OCI-LY1 (cell line): ENCODE measurements around the gene SLC30A4.

Experiments
- H2AFZ ChIP-seq: fragments of 200-600 bp; sonication (generic), shearing (Covaris generic); 2 replicates; pipeline ENCODE4 v1.6.0; 2014; ENCODE audit warnings: antibody characterized with exemption, mild to moderate bottlenecking, low read length
- H3F3A ChIP-seq: fragments of 200-600 bp; sonication (generic), shearing (Covaris generic); 2 replicates; pipeline ENCODE4 v1.6.0; 2014; ENCODE audit warnings: mild to moderate bottlenecking, antibody characterized with exemption, low read length, moderate library complexity; ENCODE audit not compliant: insufficient read depth
- H3K27ac ChIP-seq: fragments of 200-600 bp; sonication (generic); 2 replicates; pipeline ENCODE4 v1.5.1; 2014; ENCODE audit warnings: low read length, mixed run types, mild to moderate bottlenecking, low read depth; ENCODE audit not compliant: poor library complexity, severe bottlenecking
- H3K27me3 ChIP-seq: fragments of 200-600 bp; sonication (generic); 2 replicates; pipeline ENCODE4 v1.6.0; 2014; ENCODE audit warnings: antibody characterized with exemption, mild to moderate bottlenecking, low read length, moderate library complexity; ENCODE audit not compliant: insufficient read depth
- H3K36me3 ChIP-seq: fragments of 200-600 bp; sonication (generic); 2 replicates; pipeline ENCODE4 v1.6.1; 2014; ENCODE audit warnings: mild to moderate bottlenecking, antibody characterized with exemption, low read length, moderate library complexity, mixed read lengths; ENCODE audit not compliant: insufficient read depth
- H3K4me1 ChIP-seq: fragments of 200-600 bp; sonication (generic); 2 replicates; pipeline ENCODE4 v1.5.1; 2014; ENCODE audit warnings: mild to moderate bottlenecking, low read length, moderate library complexity; ENCODE audit not compliant: insufficient read depth, severe bottlenecking
- H3K4me2 ChIP-seq: fragments of 200-600 bp; sonication (generic), shearing (Covaris generic); 2 replicates; pipeline ENCODE4 v1.6.1; 2014; ENCODE audit warnings: low read length
- H3K4me3 ChIP-seq: fragments of 200-600 bp; sonication (generic); 2 replicates; pipeline ENCODE4 v1.5.1; 2014; ENCODE audit warnings: low read length, low read depth, mild to moderate bottlenecking, mixed read lengths; ENCODE audit not compliant: poor library complexity, severe bottlenecking
- H3K79me2 ChIP-seq: fragments of 200-600 bp; shearing (Covaris generic); 2 replicates; pipeline ENCODE4 v1.6.1; 2016; ENCODE audit warnings: mixed run types, low read length, mixed read lengths; ENCODE audit not compliant: insufficient read depth
- H3K9ac ChIP-seq: fragments of 200-600 bp; sonication (generic), shearing (Covaris generic); 2 replicates; pipeline ENCODE4 v1.6.1; 2014; ENCODE audit warnings: mild to moderate bottlenecking, low read length, mixed read lengths
- H3K9me2 ChIP-seq: fragments of 200-600 bp; sonication (generic), shearing (Covaris generic); 2 replicates; pipeline ENCODE4 v1.6.1; 2014; ENCODE audit warnings: low read depth, mild to moderate bottlenecking, low read length, mixed read lengths
- H3K9me3 ChIP-seq: fragments of 200-600 bp; shearing (Covaris generic); 2 replicates; pipeline ENCODE4 v1.6.1; 2014; ENCODE audit warnings: low read length, mixed read lengths
- H4K20me1 ChIP-seq: fragments of 200-600 bp; sonication (generic), shearing (Covaris generic); 2 replicates; pipeline ENCODE4 v1.6.0; 2016; ENCODE audit warnings: mild to moderate bottlenecking, low read length; ENCODE audit not compliant: insufficient read depth
- CTCF ChIP-seq: fragments of 200-600 bp; sonication (generic), shearing (Covaris generic); IDR thresholded peaks from 2 replicates; pipeline ENCODE4 v1.5.1; 2017; ENCODE audit warnings: mild to moderate bottlenecking, antibody characterized with exemption, low read length, moderate library complexity, mixed read lengths
- EZH2 ChIP-seq: fragments of 200-600 bp; sonication (generic), shearing (Covaris generic); IDR thresholded peaks from 2 replicates; pipeline ENCODE4 v1.8.0; 2017; ENCODE audit warnings: borderline replicate concordance, mixed run types, mild to moderate bottlenecking, antibody characterized with exemption, low read length, moderate library complexity, mixed read lengths

Gene SLC30A4

DNA sequence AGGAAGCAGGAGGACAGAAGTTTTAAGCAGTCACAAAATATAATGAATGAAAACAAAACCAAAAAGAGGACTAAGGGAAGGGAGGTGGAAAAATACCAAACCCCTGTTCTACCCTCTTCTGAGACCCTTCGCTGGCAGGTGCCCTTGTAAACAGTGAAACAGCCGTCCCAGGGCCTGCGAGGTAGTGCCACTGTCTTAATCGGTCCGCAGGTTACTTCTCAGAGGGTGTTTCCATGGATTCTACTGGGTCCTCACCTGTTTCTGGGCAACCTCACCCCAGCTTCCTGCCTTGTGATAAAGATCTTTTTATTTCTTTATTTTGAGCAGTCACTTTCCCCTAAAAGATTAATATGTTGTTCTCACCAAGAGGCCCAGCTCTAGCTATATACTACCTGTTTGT, 65.3 kb downstream of the SLC30A4 start:
- no peak overlapping the region for H2AFZ ChIP-seq
- H3K79me2 ChIP-seq, result no peaks in the 10 kb centered on the region
- H3K4me3 ChIP-seq, result no peak overlapping the region
- no peak overlapping the region for H3K9ac ChIP-seq
- no peaks in the 10 kb centered on the region for H3K9me3 ChIP-seq
- H3K27me3 ChIP-seq, result no peaks in the 10 kb centered on the region
- no peaks in the 10 kb centered on the region for H4K20me1 ChIP-seq
- H3K36me3 ChIP-seq, result no peaks in the 10 kb centered on the region
- H3K4me1 ChIP-seq, result peaks cover 26% of the 10 kb centered on the region
- H3K27ac ChIP-seq, result no peak overlapping the region
- TF ChIP-seq EZH2 (no peak), CTCF (no peak)
- no peak overlapping the region for H3K4me2 ChIP-seq
- H3K9me2 ChIP-seq, result no peaks in the 10 kb centered on the region
- H3F3A ChIP-seq, result no peaks in the 10 kb centered on the region

DNA sequence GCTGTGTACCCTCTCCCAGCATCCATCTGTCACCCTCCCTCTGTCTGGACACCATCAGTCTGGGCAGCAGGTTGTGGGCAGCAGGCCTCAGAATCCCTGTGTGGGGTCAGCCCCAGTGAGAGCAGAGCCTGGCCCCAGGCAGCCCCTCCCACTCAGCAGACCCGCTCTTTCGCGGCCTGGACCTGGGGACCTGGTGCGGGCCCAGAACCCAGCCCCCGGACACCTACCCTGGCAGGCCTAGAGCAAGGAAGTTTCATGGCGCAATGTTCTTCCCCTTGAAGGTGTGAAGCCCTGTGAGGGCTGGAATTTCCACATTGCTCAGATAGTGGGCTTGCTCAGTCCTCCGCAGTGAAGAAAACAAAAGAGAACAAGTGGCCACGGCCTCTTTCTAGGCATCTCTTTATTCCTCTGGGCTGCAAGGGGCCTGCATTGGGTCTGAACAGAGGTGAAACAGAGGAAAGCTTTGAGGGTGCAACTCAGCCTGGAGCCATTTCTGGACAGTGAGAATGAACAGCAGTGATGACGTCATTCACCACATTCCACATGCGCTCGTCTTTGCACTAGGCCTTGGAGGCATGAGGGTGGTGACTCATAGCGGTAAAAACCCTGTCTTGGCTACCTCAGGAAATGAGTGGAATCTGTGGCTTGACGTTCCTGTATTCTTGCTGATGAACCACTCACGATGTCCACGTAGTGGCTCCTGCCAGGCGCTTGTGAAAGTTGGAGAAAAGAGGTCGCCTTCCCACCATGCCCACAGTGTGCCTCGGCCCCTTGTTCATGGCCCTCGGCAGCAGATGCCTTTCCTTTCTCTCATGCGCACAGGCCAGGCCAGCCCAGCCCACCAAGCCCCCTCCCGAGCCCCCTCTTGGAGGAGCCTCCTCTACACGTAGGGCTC, 66.1 kb downstream of the SLC30A4 start:
- TF ChIP-seq CTCF, result no peak
- no peak for TF ChIP-seq EZH2
- no peak overlapping the region for H3K4me3 ChIP-seq
- no peak overlapping the region for H3K4me2 ChIP-seq
- no peaks in the 10 kb centered on the region for H3K9me3 ChIP-seq
- no peaks in the 10 kb centered on the region for H3F3A ChIP-seq
- no peaks in the 10 kb centered on the region for H3K79me2 ChIP-seq
- no peaks in the 10 kb centered on the region for H3K36me3 ChIP-seq
- H3K27me3 ChIP-seq, result no peaks in the 10 kb centered on the region
- no peak overlapping the region for H3K27ac ChIP-seq
- no peak overlapping the region for H3K9ac ChIP-seq
- H2AFZ ChIP-seq, result no peak overlapping the region
- no peaks in the 10 kb centered on the region for H3K9me2 ChIP-seq
- H3K4me1 ChIP-seq, result peaks cover 26% of the 10 kb centered on the region
- H4K20me1 ChIP-seq, result no peaks in the 10 kb centered on the region

- no peak overlapping the region for H3K9ac ChIP-seq
- no peaks in the 10 kb centered on the region for H3K9me3 ChIP-seq
- no peak overlapping the region for H3K27ac ChIP-seq
- H2AFZ ChIP-seq, result no peak overlapping the region
- no peaks in the 10 kb centered on the region for H3F3A ChIP-seq
- no peaks in the 10 kb centered on the region for H4K20me1 ChIP-seq
- no peak for TF ChIP-seq EZH2
- no peak for TF ChIP-seq CTCF
- no peak overlapping the region for H3K4me3 ChIP-seq
- no peaks in the 10 kb centered on the region for H3K9me2 ChIP-seq
- H3K36me3 ChIP-seq, result no peaks in the 10 kb centered on the region
- peaks cover 26% of the 10 kb centered on the region for H3K4me1 ChIP-seq
- H3K79me2 ChIP-seq, result no peaks in the 10 kb centered on the region
- no peak overlapping the region for H3K4me2 ChIP-seq
- no peaks in the 10 kb centered on the region for H3K27me3 ChIP-seq
Measured at GRCh38 chr15:45454814-45455213, 67.7 kb downstream of the SLC30A4 start.
